Measurements from ENCODE around the gene LGALS7.
"Not testable (repeated sequence)": the region's sequence is repeated elsewhere in the genome, so short reads cannot be mapped to it uniquely, and the experiment has no call there.

Gene LGALS7

GRCh38 chr19:38773469-38774177 is at the start of gene LGALS7:
Gene LGALS7, minus strand, starts transcription at chr19:38773517. Its CDS starts 25 bp downstream, at chr19:38773492.
- no peak for TF ChIP-seq CTCF (IDR thresholded peaks at IDR 0.05; ENCODE audit: control insufficient read depth, insufficient read depth, low read depth, low read length, missing control alignments)
- no peak for DNase-seq (ENCODE audit: low read depth)
- no peak within 1 kb of the TSS for H3K4me3 ChIP-seq (ENCODE audit: control insufficient read depth, low read depth, low read length)

GRCh38 chr19:38821230-38821825 is 48.0 kb upstream of the LGALS7 start:
- not testable (repeated sequence) for H3K4me3 ChIP-seq (ENCODE audit: control insufficient read depth, low read depth, low read length); DNase-seq (ENCODE audit: low read depth)

- no peak for DNase-seq (ENCODE audit: low read depth)
- no peak for TF ChIP-seq CTCF (IDR thresholded peaks at IDR 0.05; ENCODE audit: control insufficient read depth, insufficient read depth, low read depth, low read length, missing control alignments)
- no peak overlapping the region for H3K4me3 ChIP-seq (ENCODE audit: control insufficient read depth, low read depth, low read length)
These were observed 46.1 kb upstream of the LGALS7 start for GRCh38 chr19:38819231-38819920.

- TF ChIP-seq CTCF (IDR thresholded peaks at IDR 0.05; ENCODE audit: control insufficient read depth, insufficient read depth, low read depth, low read length, missing control alignments): no peak
- no peak overlapping the region for H3K4me3 ChIP-seq (ENCODE audit: control insufficient read depth, low read depth, low read length)
- no peak for DNase-seq (ENCODE audit: low read depth)
These were observed 43.8 kb upstream of the LGALS7 start for GRCh38 chr19:38817081-38817480.

GRCh38 chr19:38816131-38816750 is 42.9 kb upstream of the LGALS7 start:
- TF ChIP-seq CTCF (IDR thresholded peaks at IDR 0.05; ENCODE audit: control insufficient read depth, insufficient read depth, low read depth, low read length, missing control alignments): no peak
- H3K4me3 ChIP-seq (ENCODE audit: control insufficient read depth, low read depth, low read length): no peak overlapping the region
- DNase-seq (ENCODE audit: low read depth): no peak

- no peak overlapping the region for H3K4me3 ChIP-seq (ENCODE audit: control insufficient read depth, low read depth, low read length)
- no peak for TF ChIP-seq CTCF (IDR thresholded peaks at IDR 0.05; ENCODE audit: control insufficient read depth, insufficient read depth, low read depth, low read length, missing control alignments)
- DNase-seq (ENCODE audit: low read depth): no peak
These were observed 42.0 kb upstream of the LGALS7 start for GRCh38 chr19:38815059-38816001.

GRCh38 chr19:38813932-38814331 is 40.6 kb upstream of the LGALS7 start:
- DNase-seq (ENCODE audit: low read depth); H3K4me3 ChIP-seq (ENCODE audit: control insufficient read depth, low read depth, low read length): not testable (repeated sequence)
